HG02763 (cell line): Measurements from ENCODE around the gene CFAP119.

Experiments used
- ATAC-seq: cut with Tn5 transposase; IDR thresholded peaks from one replicate; pipeline ENCODE4 v1.9.1; 2021; ENCODE audit warnings: mild to moderate bottlenecking, moderate library complexity; ENCODE audit not compliant: unreplicated experiment

The CFAP119 gene

DNA sequence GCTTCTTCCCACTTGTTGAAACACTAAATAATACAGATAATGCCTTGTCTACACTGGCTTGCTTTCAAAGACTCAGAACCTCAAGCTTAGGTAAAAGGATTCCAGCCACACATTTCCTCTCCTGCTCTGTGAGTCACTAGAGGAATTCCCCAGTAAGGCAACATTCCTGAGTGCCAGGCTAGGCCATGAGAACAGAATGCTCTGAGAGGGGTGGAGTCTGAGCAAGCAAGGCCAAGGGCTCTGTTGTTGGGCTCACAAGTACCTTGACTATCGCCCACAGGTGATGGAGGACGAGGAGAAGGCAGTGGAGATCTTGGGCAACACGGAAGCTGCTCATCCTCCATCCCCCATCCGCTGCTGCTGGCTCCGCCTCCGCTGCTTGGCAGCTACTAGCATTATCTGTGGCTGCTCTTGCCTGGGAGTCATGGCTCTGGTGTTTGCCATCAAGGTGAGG lies 20.4 kb downstream of the CFAP119 start:
- no peak for ATAC-seq

DNA sequence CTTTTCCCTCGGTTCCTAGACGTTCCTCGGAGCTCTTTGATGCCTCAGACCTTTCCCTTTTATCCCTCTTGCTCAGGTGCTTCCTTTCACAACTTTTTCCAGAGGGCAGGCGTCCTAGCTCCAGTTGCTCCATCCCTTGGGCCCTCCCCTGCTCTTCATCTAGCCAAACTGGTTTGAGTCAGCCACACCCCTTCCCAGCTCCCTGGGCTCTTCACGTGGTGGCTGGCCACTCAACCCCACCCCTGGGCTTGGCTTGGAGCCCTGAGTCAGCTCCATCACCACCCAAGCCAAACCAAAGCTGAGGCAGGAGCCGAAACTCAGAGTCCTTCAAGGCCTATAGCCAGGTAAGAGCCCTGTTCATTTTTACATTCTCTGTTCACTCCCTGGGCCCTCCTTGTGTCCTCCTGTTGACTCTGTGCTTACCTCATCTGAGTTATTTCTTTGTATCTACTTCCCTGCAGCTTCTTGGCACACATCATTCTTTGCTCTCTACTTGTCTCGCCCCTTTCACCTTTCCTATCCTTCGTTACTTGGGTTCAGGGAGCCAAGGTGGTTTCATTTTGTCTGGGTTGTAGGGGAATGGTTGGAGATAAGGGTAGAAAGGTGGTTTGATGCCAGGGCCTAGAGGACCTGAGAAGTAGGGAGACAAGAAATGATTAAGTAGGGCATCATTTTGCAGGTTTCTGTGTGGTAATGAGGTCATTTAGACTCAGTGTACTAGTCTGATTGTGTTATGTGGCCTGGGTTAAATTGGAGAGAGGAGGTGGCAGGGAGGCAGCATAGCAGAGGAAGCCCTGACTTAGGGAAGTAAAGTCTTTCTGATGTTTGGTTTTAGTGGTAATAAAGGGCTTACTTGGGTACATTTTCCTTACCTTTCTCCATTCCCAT lies 21.3 kb downstream of the CFAP119 start:
- ATAC-seq, result no peak

- no peak for ATAC-seq
Measured at GRCh38 chr16:30738984-30739951, 22.6 kb downstream of the CFAP119 start.

- no peak for ATAC-seq
Measured at GRCh38 chr16:30737794-30738648, 23.8 kb downstream of the CFAP119 start.

DNA sequence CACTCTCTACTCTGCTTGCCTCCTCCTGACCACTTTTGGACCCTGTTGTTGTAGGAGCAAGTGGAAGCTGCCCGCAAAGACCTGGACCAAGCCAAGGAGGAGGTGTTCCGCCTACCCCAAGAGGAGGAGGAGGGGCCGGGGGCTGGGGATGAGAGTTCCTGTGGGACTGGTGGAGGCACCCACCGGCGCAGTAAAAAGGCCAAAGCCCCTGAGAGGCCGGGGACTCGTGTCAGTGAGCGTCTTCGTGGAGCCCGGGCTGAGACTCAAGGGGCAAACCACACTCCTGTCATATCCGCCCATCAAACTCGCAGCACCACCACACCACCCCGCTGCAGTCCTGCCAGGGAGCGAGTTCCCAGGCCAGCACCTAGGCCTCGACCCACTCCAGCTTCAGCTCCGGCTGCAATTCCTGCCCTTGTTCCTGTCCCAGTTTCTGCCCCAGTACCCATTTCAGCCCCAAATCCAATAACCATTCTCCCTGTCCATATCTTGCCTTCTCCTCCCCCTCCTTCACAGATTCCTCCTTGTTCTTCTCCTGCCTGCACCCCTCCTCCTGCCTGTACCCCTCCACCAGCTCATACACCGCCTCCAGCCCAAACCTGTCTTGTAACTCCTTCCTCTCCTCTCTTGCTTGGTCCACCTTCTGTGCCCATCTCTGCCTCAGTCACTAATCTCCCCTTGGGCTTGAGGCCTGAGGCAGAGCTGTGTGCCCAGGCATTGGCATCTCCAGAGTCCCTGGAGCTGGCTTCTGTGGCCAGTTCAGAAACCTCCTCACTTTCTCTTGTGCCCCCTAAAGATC lies 24.7 kb downstream of the CFAP119 start:
- ATAC-seq, result no peak

- ATAC-seq, result no peak
Measured at GRCh38 chr16:30731411-30731810, 30.5 kb downstream of the CFAP119 start.

- ATAC-seq, result no peak
Measured at GRCh38 chr16:30728899-30729672, 32.8 kb downstream of the CFAP119 start.

DNA sequence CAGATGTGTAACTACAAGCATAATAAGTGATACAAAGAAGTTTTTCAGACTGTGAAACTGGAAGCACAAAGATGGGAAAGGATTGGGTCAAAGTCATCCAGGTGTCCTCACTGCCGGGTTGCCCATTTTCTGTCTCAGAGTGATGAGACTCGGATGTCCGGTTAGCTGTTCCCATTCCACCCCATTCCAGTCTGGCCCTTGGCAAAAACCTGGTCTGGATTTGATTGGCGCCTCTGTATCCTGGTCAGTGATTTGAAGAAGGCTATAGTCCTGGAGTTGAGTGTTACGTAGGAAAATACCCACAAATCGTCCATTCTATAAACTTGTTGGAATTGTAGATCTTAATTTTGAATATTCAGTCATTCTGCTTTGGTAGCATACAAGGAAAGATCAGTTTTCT lies 33.5 kb downstream of the CFAP119 start:
- ATAC-seq, result no peak

DNA sequence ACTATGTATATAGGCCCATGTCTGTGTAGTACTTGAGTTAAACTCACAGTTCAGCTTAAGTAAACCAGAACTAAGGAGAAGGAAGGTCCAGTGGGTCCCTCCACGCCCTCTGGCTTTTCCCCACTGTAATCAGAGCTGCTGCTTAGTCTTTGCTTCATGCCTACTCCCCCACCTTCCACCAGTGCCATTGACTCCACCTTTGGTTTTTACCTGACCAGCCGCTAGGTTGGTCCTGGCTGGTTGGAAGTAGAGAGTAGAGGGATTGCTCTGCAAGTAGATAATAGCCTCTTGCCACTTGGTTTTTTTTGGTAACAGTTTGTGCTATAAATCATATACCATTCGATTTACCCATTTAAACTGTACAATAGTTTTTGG lies 36.5 kb downstream of the CFAP119 start:
- ATAC-seq, result no peak

GRCh38 chr16:30724641-30725417 lies 37.0 kb downstream of the CFAP119 start:
- no peak for ATAC-seq

DNA sequence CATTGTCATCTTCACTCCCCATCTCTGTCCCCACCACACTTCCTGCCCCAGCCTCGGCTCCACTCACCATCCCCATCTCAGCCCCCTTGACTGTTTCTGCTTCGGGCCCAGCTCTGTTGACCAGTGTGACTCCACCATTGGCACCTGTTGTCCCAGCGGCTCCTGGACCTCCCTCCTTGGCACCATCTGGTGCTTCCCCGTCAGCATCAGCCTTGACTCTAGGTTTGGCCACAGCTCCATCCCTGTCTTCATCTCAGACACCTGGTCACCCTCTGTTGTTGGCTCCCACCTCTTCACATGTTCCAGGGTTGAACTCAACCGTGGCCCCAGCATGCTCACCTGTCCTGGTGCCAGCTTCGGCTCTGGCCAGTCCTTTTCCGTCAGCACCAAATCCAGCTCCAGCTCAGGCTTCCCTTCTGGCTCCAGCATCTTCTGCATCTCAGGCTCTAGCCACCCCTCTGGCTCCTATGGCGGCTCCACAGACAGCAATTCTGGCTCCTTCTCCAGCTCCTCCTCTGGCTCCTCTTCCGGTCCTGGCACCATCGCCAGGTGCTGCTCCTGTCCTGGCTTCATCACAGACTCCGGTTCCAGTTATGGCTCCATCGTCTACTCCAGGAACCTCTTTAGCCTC lies 38.0 kb downstream of the CFAP119 start:
- ATAC-seq, result no peak

- ATAC-seq, result no peak
Measured at GRCh38 chr16:30722916-30723315, 38.9 kb downstream of the CFAP119 start.

DNA sequence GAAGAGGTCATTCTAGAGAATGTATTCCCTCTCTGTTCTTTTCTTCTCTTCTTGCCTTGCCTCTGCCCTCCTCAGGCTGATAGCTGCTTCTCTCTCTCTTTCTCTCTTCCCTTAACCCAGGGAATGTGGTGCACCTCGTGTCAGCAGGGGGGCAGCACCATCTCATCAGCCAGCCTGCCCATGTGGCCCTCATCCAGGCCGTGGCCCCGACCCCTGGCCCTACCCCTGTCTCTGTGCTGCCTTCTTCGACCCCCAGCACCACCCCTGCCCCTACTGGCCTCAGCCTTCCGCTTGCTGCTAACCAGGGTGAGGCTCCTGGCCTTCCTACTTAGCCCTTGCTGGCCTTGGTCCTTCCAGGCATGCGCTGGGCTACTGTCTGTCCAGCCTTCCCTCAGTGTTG lies 39.4 kb downstream of the CFAP119 start:
- no peak for ATAC-seq

- ATAC-seq, result no peak
Measured at GRCh38 chr16:30721606-30722005, 40.3 kb downstream of the CFAP119 start.

- no peak for ATAC-seq
Measured at GRCh38 chr16:30721167-30721566, 40.7 kb downstream of the CFAP119 start.

- ATAC-seq, result no peak
Measured at GRCh38 chr16:30720694-30721093, 41.2 kb downstream of the CFAP119 start.

DNA sequence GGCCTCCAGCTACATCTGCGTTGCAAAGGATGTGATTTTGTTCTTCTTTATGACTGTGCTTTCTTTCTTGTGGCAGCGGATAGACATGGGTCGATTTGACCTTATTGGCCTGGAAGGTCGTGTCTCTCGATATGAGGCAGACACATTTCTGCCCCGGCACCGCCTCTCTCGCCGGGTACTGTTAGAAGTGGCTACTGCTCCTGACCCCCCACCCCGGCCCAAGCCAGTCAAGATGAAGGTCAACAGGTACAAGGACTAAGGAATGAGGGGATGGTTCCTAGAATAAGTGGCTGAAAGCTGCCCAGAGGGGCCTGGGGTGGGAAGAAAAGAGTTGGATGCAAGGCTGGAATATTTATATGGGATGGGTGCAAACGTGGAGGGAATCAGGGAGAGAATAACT lies 41.8 kb downstream of the CFAP119 start:
- no peak for ATAC-seq
